T follicular helper cell (primary cell): ENCODE data around the gene KIF23.

Experiments
- DNase-seq: peaks from one replicate; pipeline ENCODE4 v3.0.0-alpha.2; 2020; ENCODE audit warnings: low read depth

KIF23 gene

GRCh38 chr15:69491038-69491505, 76.9 kb downstream of the KIF23 start:
- DNase-seq, result no peak

DNA sequence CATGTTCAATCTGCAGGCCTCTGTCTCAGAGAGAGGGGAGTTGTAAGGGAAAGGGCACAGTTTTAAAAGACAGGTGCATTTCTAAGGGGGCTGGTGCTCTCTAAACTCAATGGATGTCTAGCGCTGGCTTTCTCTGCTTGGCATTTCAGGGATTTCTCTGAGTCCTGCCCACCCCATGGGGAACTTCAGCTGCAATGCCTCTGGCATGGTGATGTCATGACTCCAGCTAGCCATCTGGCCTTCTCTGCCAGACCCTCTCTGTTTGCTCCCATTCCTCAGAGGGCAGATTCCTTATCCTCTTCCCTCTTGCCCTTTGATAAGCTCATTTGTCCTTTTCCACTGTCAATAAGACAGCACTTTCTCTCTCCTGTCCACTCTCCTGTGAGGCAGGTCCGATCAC, 79.3 kb downstream of the KIF23 start:
- no peak for DNase-seq

- DNase-seq, result no peak
Measured at GRCh38 chr15:69496001-69496400, 81.9 kb downstream of the KIF23 start.

- no peak for DNase-seq
Measured at GRCh38 chr15:69497076-69497475, 82.9 kb downstream of the KIF23 start.

DNA sequence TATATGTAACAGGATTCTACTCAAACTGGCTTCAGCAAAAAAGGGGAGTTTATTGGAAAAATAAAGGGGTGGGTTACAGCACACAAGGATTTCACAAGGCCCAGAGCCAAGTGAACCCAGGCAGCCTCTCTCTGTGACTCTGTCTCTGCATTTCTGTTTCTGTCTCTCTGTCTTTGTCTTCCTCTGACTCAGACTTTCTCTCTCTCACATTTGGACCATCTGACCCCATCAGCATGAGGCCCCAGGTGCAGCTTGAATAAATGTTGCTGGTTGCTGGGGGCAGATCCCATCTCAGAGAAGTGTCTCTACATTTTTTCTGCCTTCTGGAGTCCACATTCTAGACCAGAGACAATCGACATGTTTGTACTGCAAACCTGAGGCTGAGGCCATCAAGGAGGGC, 83.5 kb downstream of the KIF23 start:
- no peak for DNase-seq
